H9 (cell line): ENCODE results near the gene NRXN2. TPM values are rescaled to one million over a fixed set of nuclear protein-coding genes. Genes with fewer than 3 reads are reported as not detected.
A peak's percentile ranks its signal among the peaks of the same experiment; 100 is the strongest.

Experiments used
- DNase-seq: peaks from one replicate; pipeline ENCODE4 v3.0.0-alpha.2; 2017
- H2AFZ ChIP-seq: one replicate; pipeline ENCODE4 v1.6.1; 2013; ENCODE audit warnings: mild to moderate bottlenecking, low read length, control low read depth, moderate library complexity
- H2AK5ac ChIP-seq: 2 replicates; pipeline ENCODE4 v1.6.1; 2013; ENCODE audit warnings: low read length, control low read depth, mixed read lengths; ENCODE audit not compliant: insufficient read length
- H2BK120ac ChIP-seq: one replicate; pipeline ENCODE4 v1.6.1; 2013; ENCODE audit warnings: low read depth, mild to moderate bottlenecking, low read length, control low read depth, inconsistent platforms; ENCODE audit not compliant: poor library complexity, severe bottlenecking
- H2BK12ac ChIP-seq: 2 replicates; pipeline ENCODE4 v1.6.1; 2013; ENCODE audit warnings: low read length, control low read depth, mixed read lengths, low read depth; ENCODE audit not compliant: insufficient read length
- H2BK15ac ChIP-seq: 2 replicates; pipeline ENCODE4 v1.6.1; 2013; ENCODE audit warnings: low read depth, low read length, control low read depth
- H2BK20ac ChIP-seq: one replicate; pipeline ENCODE4 v1.6.1; 2013; ENCODE audit warnings: low read depth, mild to moderate bottlenecking, low read length, control low read depth, inconsistent platforms; ENCODE audit not compliant: poor library complexity, severe bottlenecking
- H2BK5ac ChIP-seq: 2 replicates; pipeline ENCODE4 v1.6.1; 2013; ENCODE audit warnings: low read length, control low read depth, mixed read lengths; ENCODE audit not compliant: insufficient read length
- H3K14ac ChIP-seq: 2 replicates; pipeline ENCODE4 v1.6.1; 2013; ENCODE audit warnings: low read length, control low read depth; ENCODE audit not compliant: insufficient read depth
- H3K18ac ChIP-seq: 2 replicates; pipeline ENCODE4 v1.6.1; 2013; ENCODE audit warnings: low read depth, mild to moderate bottlenecking, mixed read lengths, low read length, control low read depth; ENCODE audit not compliant: insufficient read length
- H3K23ac ChIP-seq: 2 replicates; pipeline ENCODE4 v1.6.1; 2013; ENCODE audit warnings: low read length, control low read depth, mixed read lengths, low read depth; ENCODE audit not compliant: insufficient read length
- H3K23me2 ChIP-seq: 2 replicates; pipeline ENCODE4 v1.6.1; 2013; ENCODE audit warnings: low read depth, mild to moderate bottlenecking, mixed read lengths, low read length, control low read depth; ENCODE audit not compliant: insufficient read length, poor library complexity, severe bottlenecking
- H3K27ac ChIP-seq: 2 replicates; pipeline ENCODE4 v1.5.1; 2013; ENCODE audit warnings: low read length, control low read depth, mixed read lengths, low read depth; ENCODE audit not compliant: insufficient read length
- H3K27me3 ChIP-seq: 2 replicates; pipeline ENCODE4 v1.6.1; 2013; ENCODE audit warnings: low read length, control low read depth, inconsistent platforms; ENCODE audit not compliant: insufficient read depth
- H3K4ac ChIP-seq: 2 replicates; pipeline ENCODE4 v1.6.1; 2013; ENCODE audit warnings: low read depth, mild to moderate bottlenecking, control low read depth, inconsistent platforms, low read length, moderate library complexity
- H3K4me1 ChIP-seq: 2 replicates; pipeline ENCODE4 v1.6.1; 2013; ENCODE audit warnings: low read length, control low read depth, inconsistent platforms; ENCODE audit not compliant: insufficient read depth
- H3K4me2 ChIP-seq: 2 replicates; pipeline ENCODE4 v1.6.1; 2013; ENCODE audit warnings: low read length, control low read depth, mixed read lengths; ENCODE audit not compliant: insufficient read length, insufficient read depth
- H3K56ac ChIP-seq: 2 replicates; pipeline ENCODE4 v1.6.1; 2013; ENCODE audit warnings: low read depth, mild to moderate bottlenecking, mixed read lengths, low read length, control low read depth; ENCODE audit not compliant: insufficient read length
- H3K79me1 ChIP-seq: 2 replicates; pipeline ENCODE4 v1.6.1; 2013; ENCODE audit warnings: low read depth, mild to moderate bottlenecking, moderate library complexity, low read length, control low read depth, inconsistent platforms; ENCODE audit not compliant: insufficient read depth, poor library complexity, severe bottlenecking
- H3K79me2 ChIP-seq: 2 replicates; pipeline ENCODE4 v1.6.1; 2013; ENCODE audit warnings: low read length, control low read depth, inconsistent platforms; ENCODE audit not compliant: insufficient read depth
- H3K9ac ChIP-seq: 2 replicates; pipeline ENCODE4 v1.6.1; 2013; ENCODE audit warnings: low read length, control low read depth, mixed read lengths; ENCODE audit not compliant: insufficient read length; ENCODE audit errors: extremely low read depth
- H3K9me3 ChIP-seq: one replicate; pipeline ENCODE4 v1.6.1; 2013; ENCODE audit warnings: low read depth, low read length, inconsistent platforms; ENCODE audit not compliant: control insufficient read depth
- H3T11ph ChIP-seq: one replicate; pipeline ENCODE4 v1.6.1; 2013; ENCODE audit warnings: mild to moderate bottlenecking, low read length, control low read depth, inconsistent platforms
- H4K20me1 ChIP-seq: one replicate; pipeline ENCODE4 v1.6.1; 2013; ENCODE audit not compliant: control insufficient read depth, insufficient read length, insufficient read depth
- H4K5ac ChIP-seq: 2 replicates; pipeline ENCODE4 v1.6.1; 2013; ENCODE audit warnings: low read depth, mild to moderate bottlenecking, mixed read lengths, low read length, control low read depth; ENCODE audit not compliant: insufficient read length
- H4K8ac ChIP-seq: replicated peaks from 2 replicates; pipeline ENCODE4 v1.6.1; 2013; ENCODE audit warnings: low read length, control low read depth, mixed read lengths, low read depth; ENCODE audit not compliant: insufficient read length
- H4K91ac ChIP-seq: 2 replicates; pipeline ENCODE4 v1.6.1; 2013; ENCODE audit warnings: low read depth, mild to moderate bottlenecking, moderate library complexity, mixed read lengths, low read length, control low read depth; ENCODE audit not compliant: insufficient read length
- H3K27ac Mint-ChIP-seq, 3 experiments: 2 replicates in 2 of 3; 3 replicates in 1 of 3; pipeline ENCODE4 v1.8.0; 2020 to 2021; ENCODE audit warnings: mixed read lengths in 3 of 3, mild to moderate bottlenecking in 1 of 3, moderate library complexity in 1 of 3
- H3K27me3 Mint-ChIP-seq: 2 replicates; pipeline ENCODE4 v1.8.0; 2021; ENCODE audit warnings: low read depth, mild to moderate bottlenecking, moderate library complexity, mixed read lengths
- H3K36me3 Mint-ChIP-seq, 3 experiments: 2 replicates in 2 of 3; 3 replicates in 1 of 3; pipeline ENCODE4 v1.8.0; 2020 to 2021; ENCODE audit warnings: low read depth in 3 of 3, mixed read lengths in 3 of 3; ENCODE audit not compliant: insufficient read depth in 1 of 3
- H3K4me1 Mint-ChIP-seq, 2 experiments: 2 replicates each; pipeline ENCODE4 v1.8.0; 2020; ENCODE audit warnings: mixed read lengths in 2 of 2
- H3K4me3 Mint-ChIP-seq, 2 experiments: 2 replicates in 1 of 2; 3 replicates in 1 of 2; pipeline ENCODE4 v1.8.0; 2020 to 2021; ENCODE audit warnings: mild to moderate bottlenecking in 2 of 2, mixed read lengths in 2 of 2, moderate library complexity in 1 of 2
- H3K9me3 Mint-ChIP-seq, 2 experiments: 2 replicates in 1 of 2; 3 replicates in 1 of 2; pipeline ENCODE4 v1.8.0; 2020; ENCODE audit warnings: mild to moderate bottlenecking in 2 of 2, mixed read lengths in 2 of 2, moderate library complexity in 1 of 2
- WGBS: extraction: QIAGEN DNeasy Blood & Tissue Kit; methylation state at CpG from one replicate; pipeline ENCODE4 v1.1.7; 2013; ENCODE audit warnings: missing lambda C conversion rate, low lambda C conversion rate, mixed read lengths; ENCODE audit not compliant: insufficient read length; ENCODE audit errors: extremely low coverage; 5-methylcytosine and 5-hydroxymethylcytosine counted together
- total RNA-seq: library from RNA; stranded (reverse); gene quantifications from 2 replicates; pipeline ENCODE4 v1.2.1, GENCODE V29; 2021
- TF ChIP-seq, protein P1 (sequence below): fragments of 200-600 bp; sonication (generic); conservative IDR thresholded peaks from 3 replicates; pipeline ENCODE4 v1.8.0; 2021; ENCODE audit warnings: antibody characterized with exemption, mild to moderate bottlenecking

NRXN2 gene
- total RNA-seq, 1 experiment from 2014 or later: 3.9 TPM

DNA sequence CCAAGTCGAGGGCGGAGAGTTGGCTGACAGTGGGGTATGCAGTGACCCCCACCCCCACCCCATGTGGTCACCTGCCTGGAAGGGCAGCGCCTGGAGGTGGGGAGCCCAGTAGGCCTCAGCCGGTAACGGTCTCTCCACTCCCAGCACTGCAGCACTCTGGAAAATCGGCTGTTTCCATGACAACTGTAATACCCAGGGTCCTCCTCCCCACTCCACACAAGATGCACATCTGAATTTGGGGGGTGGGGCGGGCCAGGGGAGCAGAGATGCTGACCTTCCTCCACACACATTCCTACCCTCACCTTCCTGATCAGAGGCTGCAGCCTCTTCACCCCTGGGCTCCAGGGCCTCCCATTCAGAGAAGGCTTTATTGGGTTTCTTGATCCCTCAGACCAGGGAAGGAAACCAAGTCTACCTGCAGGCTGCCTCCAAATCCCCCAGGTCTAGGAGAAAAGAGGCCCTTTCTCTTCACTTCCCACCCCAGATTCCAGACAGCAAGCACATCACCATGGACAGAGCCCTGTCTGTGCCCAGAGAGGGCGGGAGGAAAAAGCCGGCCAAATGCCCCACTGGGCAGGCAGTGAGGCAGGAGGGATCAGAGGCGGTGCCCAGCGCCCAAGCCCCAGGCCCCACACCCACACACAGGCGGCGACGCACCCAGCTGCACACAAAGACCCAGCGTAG is 85.5 kb downstream of the NRXN2 start:
- Histone ChIP-seq H3K4me1 (no peaks in the 10 kb centered on the region), H3K27me3 (peaks cover 36% of the 10 kb centered on the region), H3K23me2 (peaks cover 11% of the 10 kb centered on the region), H3K18ac (no peak overlapping the region), H2BK20ac (no peak overlapping the region), H2AFZ (no peak overlapping the region), H2BK120ac (no peak overlapping the region), H3K23ac (no peak overlapping the region), H4K5ac (no peak overlapping the region), H3K79me1 (no peaks in the 10 kb centered on the region), H3K4ac (no peak overlapping the region), H2BK15ac (no peak overlapping the region), H4K20me1 (no peaks in the 10 kb centered on the region), H4K8ac (no peak overlapping the region), H3K9ac (no peak overlapping the region), H3T11ph (no peak overlapping the region), H2BK12ac (no peak overlapping the region), H3K56ac (no peak overlapping the region), H3K27ac (no peak overlapping the region), H2BK5ac (no peak overlapping the region), H4K91ac (no peak overlapping the region), H3K14ac (no peak overlapping the region), H3K79me2 (no peaks in the 10 kb centered on the region), H2AK5ac (no peak overlapping the region), H3K9me3 (no peaks in the 10 kb centered on the region), H3K4me2 (peak overlapping the region; percentile 54)
- H3K9me3 Mint-ChIP-seq: no peaks in the 10 kb centered on the region
- no CpG with 5 or more reads among the region's 15 CpGs for WGBS
- peaks cover 38% of the 10 kb centered on the region for H3K27me3 Mint-ChIP-seq
- TF ChIP-seq, protein P1, sequence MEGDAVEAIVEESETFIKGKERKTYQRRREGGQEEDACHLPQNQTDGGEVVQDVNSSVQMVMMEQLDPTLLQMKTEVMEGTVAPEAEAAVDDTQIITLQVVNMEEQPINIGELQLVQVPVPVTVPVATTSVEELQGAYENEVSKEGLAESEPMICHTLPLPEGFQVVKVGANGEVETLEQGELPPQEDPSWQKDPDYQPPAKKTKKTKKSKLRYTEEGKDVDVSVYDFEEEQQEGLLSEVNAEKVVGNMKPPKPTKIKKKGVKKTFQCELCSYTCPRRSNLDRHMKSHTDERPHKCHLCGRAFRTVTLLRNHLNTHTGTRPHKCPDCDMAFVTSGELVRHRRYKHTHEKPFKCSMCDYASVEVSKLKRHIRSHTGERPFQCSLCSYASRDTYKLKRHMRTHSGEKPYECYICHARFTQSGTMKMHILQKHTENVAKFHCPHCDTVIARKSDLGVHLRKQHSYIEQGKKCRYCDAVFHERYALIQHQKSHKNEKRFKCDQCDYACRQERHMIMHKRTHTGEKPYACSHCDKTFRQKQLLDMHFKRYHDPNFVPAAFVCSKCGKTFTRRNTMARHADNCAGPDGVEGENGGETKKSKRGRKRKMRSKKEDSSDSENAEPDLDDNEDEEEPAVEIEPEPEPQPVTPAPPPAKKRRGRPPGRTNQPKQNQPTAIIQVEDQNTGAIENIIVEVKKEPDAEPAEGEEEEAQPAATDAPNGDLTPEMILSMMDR: no peak
- no peak overlapping the region for H3K27ac Mint-ChIP-seq
- peaks cover 0 to 3% (median 0%) of the 10 kb centered on the region in 3 experiments; a peak in 1 of 7 replicates for H3K36me3 Mint-ChIP-seq
- DNase-seq: no peak
- peak overlapping the region; percentile 57 to 77 for H3K4me3 Mint-ChIP-seq
- peaks cover 8 to 20% of the 10 kb centered on the region in 2 experiments for H3K4me1 Mint-ChIP-seq
